GM18951 (cell line): Measurements from ENCODE around the gene SCUBE1.

ENCODE experiments used
- POLR2A ChIP-seq: IDR thresholded peaks from 4 replicates; pipeline ENCODE4 v1.6.1; 2011; ENCODE audit warnings: mild to moderate bottlenecking; ENCODE audit not compliant: insufficient read length, insufficient read depth; ENCODE audit errors: extremely low read depth
- in situ Hi-C: fragments of 300-500 bp; cut with MboI; formaldehyde crosslinking; loops from one replicate; pipeline ENCODE4 v1.12.0; 2022; ENCODE audit warnings: low sequenced_read_pairs, mixed read lengths, inconsistent platforms; ENCODE audit not compliant: unreplicated experiment

SCUBE1 gene

GRCh38 chr22:43205748-43206508 is 137.2 kb downstream of the SCUBE1 start:
- in situ Hi-C loops = no loop called here
- no peak for TF ChIP-seq POLR2A

- in situ Hi-C loops = no loop called here
Measured at GRCh38 chr22:43205261-43205691, 137.9 kb downstream of the SCUBE1 start.

GRCh38 chr22:43203471-43203981 is 139.6 kb downstream of the SCUBE1 start:
- no peak for TF ChIP-seq POLR2A
- in situ Hi-C loops = no loop called here

More at GRCh38 chr22:43205261-43205691, 137.9 kb downstream of the SCUBE1 start:
- TF ChIP-seq POLR2A = no peak

GRCh38 chr22:43202756-43203410 is 140.3 kb downstream of the SCUBE1 start:
- no peak for TF ChIP-seq POLR2A
- in situ Hi-C loops = no loop called here

DNA sequence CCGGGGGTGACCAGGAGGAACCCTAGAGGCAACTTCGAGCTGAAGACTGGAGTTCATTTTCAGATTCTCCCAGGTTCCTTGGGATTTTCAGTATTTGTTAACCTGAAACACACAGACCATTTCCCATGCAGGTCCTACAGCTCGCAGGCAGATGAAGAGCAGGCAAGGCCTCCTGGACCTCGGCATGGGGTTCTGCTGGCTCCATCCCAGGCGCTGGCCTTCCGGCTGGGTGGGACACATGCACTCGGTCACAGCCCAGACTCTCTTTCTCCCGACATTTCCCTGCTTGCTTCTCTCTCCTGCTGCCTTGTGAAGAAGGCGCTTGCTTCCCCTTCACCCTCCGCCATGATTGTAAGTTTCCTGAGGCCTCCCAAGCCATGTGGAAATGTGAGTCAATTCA is 140.8 kb downstream of the SCUBE1 start:
- no peak for TF ChIP-seq POLR2A
- in situ Hi-C loops = no loop called here

GRCh38 chr22:43201486-43202219 is 141.5 kb downstream of the SCUBE1 start:
- no peak for TF ChIP-seq POLR2A
- in situ Hi-C loops = no loop called here

DNA sequence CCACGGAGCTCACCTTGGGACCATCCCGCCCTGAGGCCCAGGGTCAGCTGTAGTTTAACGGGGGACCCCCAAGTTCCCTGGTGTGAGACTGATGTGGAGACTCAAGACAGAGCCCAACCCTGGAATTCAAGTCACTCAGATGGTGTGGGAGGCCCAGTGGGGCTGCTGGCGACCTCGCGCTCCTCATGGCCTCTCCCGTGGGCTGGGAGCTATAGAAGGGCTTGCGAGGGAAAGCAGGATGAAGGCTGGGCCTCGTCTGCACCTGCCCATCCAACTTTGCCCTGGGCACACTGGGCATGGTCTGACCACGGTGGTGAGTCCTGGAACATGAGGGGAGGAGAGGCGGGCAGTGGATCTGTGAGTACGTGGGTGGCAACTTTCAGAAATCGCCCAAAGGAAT is 142.6 kb downstream of the SCUBE1 start:
- no peak for TF ChIP-seq POLR2A
- in situ Hi-C loops = no loop called here

- in situ Hi-C loops = no loop called here
- no peak for TF ChIP-seq POLR2A
Measured at GRCh38 chr22:43200031-43200430, 143.1 kb downstream of the SCUBE1 start.

DNA sequence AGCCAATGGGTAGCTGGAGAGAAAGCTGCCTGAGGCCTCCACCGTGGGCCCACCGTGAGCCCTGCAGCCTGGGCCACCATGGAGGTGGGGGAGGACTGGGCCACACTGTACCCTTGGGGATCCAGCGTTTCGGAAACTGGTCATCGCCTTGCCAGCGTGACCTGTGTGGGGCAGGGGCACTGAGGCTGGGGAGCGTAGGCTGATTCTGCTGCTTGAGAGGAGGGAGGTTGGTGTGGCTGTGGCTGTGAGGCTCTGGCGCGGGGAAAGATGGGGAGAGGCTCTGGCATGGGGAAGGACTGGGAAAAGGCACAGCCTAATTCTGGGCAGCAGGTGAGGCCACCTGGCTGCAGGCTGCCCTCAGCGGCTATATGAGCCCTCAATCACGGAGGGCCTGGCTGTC is 143.6 kb downstream of the SCUBE1 start:
- TF ChIP-seq POLR2A = no peak
- in situ Hi-C loops = no loop called here

DNA sequence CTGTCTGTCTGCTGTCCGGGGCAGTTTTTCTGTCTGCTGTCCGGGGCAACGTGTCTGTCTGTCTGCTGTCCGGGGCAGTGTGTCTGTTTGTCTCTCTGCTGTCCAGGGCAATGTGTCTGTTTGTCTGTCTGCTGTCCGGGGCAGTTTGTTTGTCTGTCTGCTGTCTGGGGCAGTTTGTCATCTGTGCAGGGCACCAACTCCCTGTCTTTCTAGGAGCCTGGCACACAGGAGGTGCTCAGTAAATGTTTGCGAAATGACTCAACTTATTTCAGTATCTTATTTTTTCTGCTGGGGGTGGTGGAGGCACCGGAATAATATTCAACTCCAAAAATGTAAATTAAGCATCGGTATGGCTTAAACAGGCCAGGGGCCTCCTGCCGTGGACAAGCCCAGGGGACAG is 144.2 kb downstream of the SCUBE1 start:
- in situ Hi-C loops = no loop called here
- no peak for TF ChIP-seq POLR2A

GRCh38 chr22:43198126-43198525 is 145.0 kb downstream of the SCUBE1 start:
- in situ Hi-C loops = no loop called here
- no peak for TF ChIP-seq POLR2A

DNA sequence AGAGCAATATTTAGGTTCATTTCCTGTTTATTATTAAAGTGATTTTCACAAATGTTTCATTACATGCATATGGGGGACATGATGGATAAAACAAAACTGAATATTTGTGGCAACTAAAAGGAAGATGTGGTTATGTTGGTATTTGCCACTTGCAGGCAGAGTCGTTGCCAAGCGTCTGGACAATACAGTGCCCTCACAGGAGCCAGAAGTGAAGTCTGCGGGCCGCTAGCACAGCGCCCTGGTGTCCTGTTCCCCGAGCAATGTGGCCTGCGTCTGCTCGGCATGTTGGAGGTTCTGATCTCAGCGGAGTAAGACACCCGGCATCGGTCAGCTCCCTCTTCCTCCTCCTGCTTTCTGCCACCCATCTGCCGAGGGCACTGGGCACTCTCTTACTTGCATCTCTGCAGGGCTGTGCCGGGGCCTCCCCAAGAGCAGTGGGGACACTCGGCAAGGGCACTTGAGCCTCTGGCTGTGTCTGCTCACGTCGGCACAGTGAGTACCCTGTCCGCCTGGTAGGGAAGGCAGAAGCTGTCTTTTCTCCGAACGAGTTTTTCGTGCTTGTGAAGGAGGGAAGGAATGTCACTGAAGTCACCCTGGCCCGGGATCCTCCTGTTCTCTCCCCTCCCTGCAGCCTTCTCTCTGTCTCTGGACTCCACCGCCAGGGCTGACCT is 145.8 kb downstream of the SCUBE1 start:
- no peak for TF ChIP-seq POLR2A
- in situ Hi-C loops = no loop called here

- in situ Hi-C loops = no loop called here
- no peak for TF ChIP-seq POLR2A
Measured at GRCh38 chr22:43191831-43192230, 151.3 kb downstream of the SCUBE1 start.
